Panc1 (cell line): ENCODE data around the gene SDC1.

Experiments used
- CTCF ChIP-seq: fragments of 450-650 bp; IDR thresholded peaks from 2 replicates; pipeline ENCODE4 v1.5.1; 2017; ENCODE audit warnings: mild to moderate bottlenecking
- REST ChIP-seq, 2 experiments: IDR thresholded peaks; 2 replicates each; pipeline ENCODE4 v1.6.1; 2011 to 2012; ENCODE audit warnings: low read depth in 2 of 2, control low read depth in 1 of 2, low read length in 1 of 2, mild to moderate bottlenecking in 1 of 2, moderate library complexity in 1 of 2; ENCODE audit not compliant: insufficient read depth in 1 of 2
- SIN3A ChIP-seq: IDR thresholded peaks from 2 replicates; pipeline ENCODE4 v1.6.1; 2012; ENCODE audit warnings: low read depth, mild to moderate bottlenecking, low read length, moderate library complexity, borderline replicate concordance; ENCODE audit not compliant: insufficient read depth

- TF ChIP-seq CTCF, result no peak
- TF ChIP-seq SIN3A, result no peak
- TF ChIP-seq REST (IDR thresholded peaks at IDR 0.05; ENCODE audit: insufficient read depth in 1 of 2, low read depth in 2 of 2, low read length in 1 of 2), result no peak
Measured at GRCh38 chr2:20242727-20243377, 17.9 kb upstream of the SDC1 start.
